ENCODE results near the gene PPIL6. TPM values are rescaled to one million over a fixed set of nuclear protein-coding genes. Genes with fewer than 3 reads are reported as not detected.
A peak's percentile ranks its signal among the peaks of the same experiment; 100 is the strongest.

The PPIL6 gene
- total RNA-seq, 1 donor from 2014 or later = 0.11 TPM

DNA sequence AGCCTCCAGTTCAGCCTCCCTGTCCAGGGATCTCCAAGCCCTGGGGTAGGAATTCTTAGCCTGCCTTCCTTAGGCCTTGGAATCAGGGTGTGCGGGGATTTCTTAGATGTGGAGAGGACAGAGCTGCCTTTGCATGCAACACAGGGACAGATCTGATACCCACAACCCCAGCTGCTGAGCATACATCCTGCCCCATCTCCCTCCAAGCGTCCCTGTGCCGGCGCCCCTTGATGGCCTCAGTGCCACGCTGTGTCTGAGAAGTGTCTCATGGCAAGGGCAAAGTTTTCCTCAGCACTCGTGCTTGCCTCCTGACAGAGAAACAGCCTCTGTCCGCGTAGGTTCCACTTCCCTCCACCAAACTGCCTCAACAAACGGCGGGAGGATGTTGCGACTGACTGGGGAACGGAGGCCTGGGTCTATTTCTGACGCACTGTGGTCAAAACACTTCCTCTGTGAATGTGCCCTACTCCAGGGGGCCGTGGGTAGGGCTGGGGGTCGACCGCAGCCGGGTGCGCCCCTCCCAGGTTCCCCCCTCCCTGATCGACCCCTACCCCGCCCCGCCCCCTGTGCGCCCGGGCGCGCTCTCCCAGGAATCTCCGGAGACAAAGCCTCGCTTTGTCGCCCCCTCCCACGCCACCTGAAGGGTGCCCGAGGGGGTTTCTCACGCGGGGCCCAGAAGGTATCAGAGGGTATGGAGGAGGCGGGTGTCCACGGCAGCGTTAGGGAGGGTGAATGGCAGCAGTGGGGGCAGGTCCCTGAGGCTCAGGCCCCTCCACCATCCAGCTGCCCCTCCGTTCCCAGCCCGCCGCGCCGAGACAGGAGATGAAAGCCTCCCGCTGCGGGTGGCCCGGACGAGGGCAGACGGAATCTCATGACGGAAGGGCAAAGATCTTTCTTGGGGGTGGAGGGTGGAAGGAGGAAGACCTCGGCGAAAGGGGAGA lies 14.3 kb upstream of the PPIL6 start:
- intact Hi-C loops (cut with DNase I) = loop anchor here (1.0 to 5.0 kb wide), 3 partner anchors 14 to 72 kb away; partner anchors contain the start of genes CD164, PPIL6, SMPD2 and ZBTB24
- H3K4me3 ChIP-seq = peak overlapping the region; percentile 79 to 82
- peak overlapping the region; percentile 84 to 88 for H3K27ac ChIP-seq
- H3K36me3 ChIP-seq = peaks cover 5 to 26% of the 10 kb centered on the region in 2 donors
- no peak for TF ChIP-seq CTCF (IDR thresholded peaks at IDR 0.05)
- peaks cover 14 to 20% of the 10 kb centered on the region in 2 donors for H3K4me1 ChIP-seq
- H3K9me3 ChIP-seq = no peaks in the 10 kb centered on the region
- no peaks in the 10 kb centered on the region for H3K27me3 ChIP-seq
- peak in 1 of 2 donors; percentile 85 for DNase-seq (ENCODE audit: low spot score in 2 of 2)

GRCh38 chr6:109453594-109454495 lies 13.4 kb upstream of the PPIL6 start:
- Histone ChIP-seq H3K36me3 (peaks cover 5 to 31% of the 10 kb centered on the region in 2 donors), H3K4me3 (peak overlapping the region; percentile 79 to 82), H3K9me3 (no peaks in the 10 kb centered on the region), H3K4me1 (peaks cover 14 to 20% of the 10 kb centered on the region in 2 donors), H3K27me3 (no peaks in the 10 kb centered on the region), H3K27ac (peak overlapping the region; percentile 84 to 88)
- TF ChIP-seq CTCF (IDR thresholded peaks at IDR 0.05) = no peak
- peak in 1 of 2 donors; percentile 63 for DNase-seq (ENCODE audit: low spot score in 2 of 2)
- intact Hi-C loops (cut with DNase I) = loop anchor here (2.0 kb wide), 1 partner anchor 29 kb away; the partner anchor contains the start of gene ZBTB24

DNA sequence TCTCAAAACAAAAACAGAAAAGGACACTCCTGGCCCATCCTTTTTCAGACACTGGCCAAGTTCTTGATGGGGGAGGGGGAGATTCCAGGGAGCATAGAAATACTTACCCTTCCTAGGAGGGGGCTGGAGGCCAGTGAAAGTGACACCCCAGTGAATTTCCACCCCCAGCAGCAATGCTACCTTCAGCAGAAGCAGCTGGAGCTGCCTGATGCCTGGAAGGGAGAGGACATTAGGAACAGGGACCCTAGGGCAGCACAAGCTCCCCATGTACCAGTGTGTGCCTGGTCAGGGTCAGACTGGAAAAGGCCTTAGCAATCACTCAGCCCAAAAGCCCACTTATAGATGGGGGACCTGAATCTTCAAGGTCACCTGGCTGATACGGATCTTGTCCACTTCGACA lies 12.7 kb upstream of the PPIL6 start:
- Histone ChIP-seq H3K9me3 (no peaks in the 10 kb centered on the region), H3K27me3 (no peaks in the 10 kb centered on the region), H3K36me3 (peaks cover 5 to 34% of the 10 kb centered on the region in 2 donors), H3K27ac (no peak overlapping the region), H3K4me3 (no peak overlapping the region), H3K4me1 (peaks cover 14 to 20% of the 10 kb centered on the region in 2 donors)
- DNase-seq (ENCODE audit: low spot score in 2 of 2) = no peak
- no peak for TF ChIP-seq CTCF (IDR thresholded peaks at IDR 0.05)
- intact Hi-C loops (cut with DNase I) = no loop called here

- peaks cover 5 to 34% of the 10 kb centered on the region in 2 donors for H3K36me3 ChIP-seq
- no peak overlapping the region for H3K4me3 ChIP-seq
- TF ChIP-seq CTCF (IDR thresholded peaks at IDR 0.05) = no peak
- no peaks in the 10 kb centered on the region for H3K27me3 ChIP-seq
- DNase-seq (ENCODE audit: low spot score in 2 of 2) = no peak
- no peaks in the 10 kb centered on the region for H3K9me3 ChIP-seq
- H3K4me1 ChIP-seq = peaks cover 14 to 20% of the 10 kb centered on the region in 2 donors
- H3K27ac ChIP-seq = no peak overlapping the region
- intact Hi-C loops (cut with DNase I) = no loop called here
Observed at GRCh38 chr6:109452181-109452580, 11.8 kb upstream of the PPIL6 start.

GRCh38 chr6:109451376-109451775 lies 10.9 kb upstream of the PPIL6 start:
- peaks cover 9 to 14% of the 10 kb centered on the region in 2 donors for H3K4me1 ChIP-seq
- peaks cover 9 to 39% of the 10 kb centered on the region in 2 donors for H3K36me3 ChIP-seq
- H3K27me3 ChIP-seq = no peaks in the 10 kb centered on the region
- no peak overlapping the region for H3K27ac ChIP-seq
- intact Hi-C loops (cut with DNase I) = no loop called here
- TF ChIP-seq CTCF (IDR thresholded peaks at IDR 0.05) = no peak
- H3K9me3 ChIP-seq = no peaks in the 10 kb centered on the region
- DNase-seq (ENCODE audit: low spot score in 2 of 2) = no peak
- H3K4me3 ChIP-seq = no peak overlapping the region

Measured in ascending aorta (tissue), 2 donors.